ENCODE measurements around the gene SSR1. TPM values are rescaled to one million over a fixed set of nuclear protein-coding genes. Genes with fewer than 3 reads are reported as not detected.
A peak's percentile ranks its signal among the peaks of the same experiment; 100 is the strongest.
"Not testable (repeated sequence)": the region's sequence is repeated elsewhere in the genome, so short reads cannot be mapped to it uniquely, and the experiment has no call there.

The SSR1 gene
- total RNA-seq, 1 donor from 2014 or later = 110 TPM

GRCh38 chr6:7319406-7319805, 6.4 kb upstream of the SSR1 start:
- DNase-seq (ENCODE audit: low spot score); ATAC-seq: not testable (repeated sequence)

- ATAC-seq = no peak
- DNase-seq (ENCODE audit: low spot score) = no peak
Observed at GRCh38 chr6:7317538-7317937, 4.5 kb upstream of the SSR1 start.

GRCh38 chr6:7316658-7317533, 3.9 kb upstream of the SSR1 start:
- DNase-seq (ENCODE audit: low spot score) (no peak), ATAC-seq (no peak)

GRCh38 chr6:7315948-7316365, 3.0 kb upstream of the SSR1 start:
- ATAC-seq (no peak), DNase-seq (ENCODE audit: low spot score) (no peak)

GRCh38 chr6:7315087-7315947, 2.3 kb upstream of the SSR1 start:
- not testable (repeated sequence) for DNase-seq (ENCODE audit: low spot score); ATAC-seq

GRCh38 chr6:7314414-7314813, 1.4 kb upstream of the SSR1 start:
- ATAC-seq (no peak), DNase-seq (ENCODE audit: low spot score) (no peak)

GRCh38 chr6:7313505-7314165, 636 bp upstream of the SSR1 start:
- ATAC-seq (no peak), DNase-seq (ENCODE audit: low spot score) (no peak)

- ATAC-seq (no peak), DNase-seq (ENCODE audit: low spot score) (no peak)
Observed at GRCh38 chr6:7311917-7312615, 933 bp downstream of the SSR1 start.

GRCh38 chr6:7311176-7311575, 1.8 kb downstream of the SSR1 start:
- no peak for ATAC-seq
- DNase-seq (ENCODE audit: low spot score) = no peak

GRCh38 chr6:7309050-7309449, 3.9 kb downstream of the SSR1 start:
- DNase-seq (ENCODE audit: low spot score) (no peak), ATAC-seq (no peak)

- no peak for DNase-seq (ENCODE audit: low spot score)
- ATAC-seq = no peak
Observed at GRCh38 chr6:7307533-7307932, 5.5 kb downstream of the SSR1 start.

- no peak for ATAC-seq
- no peak for DNase-seq (ENCODE audit: low spot score)
Observed at GRCh38 chr6:7304821-7305220, 8.2 kb downstream of the SSR1 start.

- DNase-seq (ENCODE audit: low spot score) = no peak
Observed at GRCh38 chr6:7301702-7302101, 11.3 kb downstream of the SSR1 start.

GRCh38 chr6:7300926-7301325, 12.1 kb downstream of the SSR1 start:
- no peak for DNase-seq (ENCODE audit: low spot score)
- ATAC-seq = no peak

More at GRCh38 chr6:7301702-7302101, 11.3 kb downstream of the SSR1 start:
- ATAC-seq = peak; percentile 53

GRCh38 chr6:7298113-7298512, 14.9 kb downstream of the SSR1 start:
- ATAC-seq = no peak

GRCh38 chr6:7296602-7297001, 16.4 kb downstream of the SSR1 start:
- no peak for ATAC-seq
- DNase-seq (ENCODE audit: low spot score) = no peak

More at GRCh38 chr6:7298113-7298512, 14.9 kb downstream of the SSR1 start:
- no peak for DNase-seq (ENCODE audit: low spot score)

GRCh38 chr6:7295916-7296315, 17.1 kb downstream of the SSR1 start:
- DNase-seq (ENCODE audit: low spot score) = no peak
- ATAC-seq = no peak

- ATAC-seq = no peak
- DNase-seq (ENCODE audit: low spot score) = no peak
Observed at GRCh38 chr6:7292596-7293255, 20.3 kb downstream of the SSR1 start.

GRCh38 chr6:7290079-7290478, 22.9 kb downstream of the SSR1 start:
- ATAC-seq (no peak), DNase-seq (ENCODE audit: low spot score) (no peak)

GRCh38 chr6:7285416-7285815, 27.6 kb downstream of the SSR1 start:
- no peak for DNase-seq (ENCODE audit: low spot score)
- ATAC-seq = no peak

Measured in left lobe of liver (tissue), 2 donors.